IMR-90 (cell line): Measurements from ENCODE around the gene MLXIPL. TPM values are rescaled to one million over a fixed set of nuclear protein-coding genes. Genes with fewer than 3 reads are reported as not detected.

ENCODE experiments used
- ATAC-seq: fragments of 200-7000 bp; cut with Tn5 transposase; 2 replicates; pipeline ENCODE4 v1.9.1; 2020; ENCODE audit warnings: low read depth, mild to moderate bottlenecking, moderate library complexity
- BruUV-seq: library from RNA; stranded (reverse); fragments of 400-500 nt; replicated peaks from 2 replicates; lab custom pipeline; 2021; lab: Mats Ljungman, UMichigan
- CTCF ChIA-PET: fragments of 300-600 bp; formaldehyde crosslinking; extraction: SDS; loops from one replicate; lab custom pipeline; 2021; ENCODE audit warnings: antibody characterized with exemption; lab: Yijun Ruan, JAX
- POLR2A ChIA-PET: fragments of 300-600 bp; sonication (Branson Sonifier 250); formaldehyde crosslinking; loops from one replicate; lab custom pipeline; 2022; ENCODE audit warnings: antibody characterized with exemption; ENCODE audit not compliant: unreplicated experiment; lab: Charles Lee
- DNase-seq: peaks from one replicate; pipeline ENCODE4 v3.0.0; 2013
- H2AFZ ChIP-seq: replicated peaks from 2 replicates; pipeline ENCODE3; 2013; ENCODE audit warnings: low read length, mild to moderate bottlenecking; ENCODE audit not compliant: poor library complexity
- H2AK5ac ChIP-seq: 2 replicates; pipeline ENCODE4 v1.6.1; 2013; ENCODE audit warnings: low read depth, low read length, inconsistent platforms
- H2AK9ac ChIP-seq: replicated peaks from 2 replicates; pipeline ENCODE3; 2013; ENCODE audit warnings: mild to moderate bottlenecking, low read depth, low read length, moderate library complexity; ENCODE audit not compliant: poor library complexity
- H2BK120ac ChIP-seq: 2 replicates; pipeline ENCODE4 v1.6.1; 2013; ENCODE audit warnings: low read depth, low read length, inconsistent platforms
- H2BK15ac ChIP-seq: 3 replicates; pipeline ENCODE4 v1.6.1; 2013; ENCODE audit warnings: low read depth, low read length, inconsistent platforms
- H2BK20ac ChIP-seq: 2 replicates; pipeline ENCODE4 v1.6.1; 2013; ENCODE audit warnings: low read depth, mild to moderate bottlenecking, inconsistent platforms, low read length, moderate library complexity
- H2BK5ac ChIP-seq: 2 replicates; pipeline ENCODE4 v1.6.1; 2013; ENCODE audit warnings: mild to moderate bottlenecking, low read depth, low read length, inconsistent platforms; ENCODE audit not compliant: poor library complexity, severe bottlenecking
- H3K14ac ChIP-seq: replicated peaks from 2 replicates; pipeline ENCODE4 v1.6.1; 2013; ENCODE audit warnings: low read depth, low read length, inconsistent platforms
- H3K18ac ChIP-seq: 2 replicates; pipeline ENCODE4 v1.6.1; 2013; ENCODE audit warnings: low read depth, low read length, control low read depth
- H3K23ac ChIP-seq: 2 replicates; pipeline ENCODE4 v1.6.1; 2013; ENCODE audit warnings: low read depth, low read length, inconsistent platforms
- H3K27ac ChIP-seq: 2 replicates; pipeline ENCODE4 v1.5.1; 2013; ENCODE audit warnings: mild to moderate bottlenecking, control low read depth, low read length; ENCODE audit not compliant: insufficient read depth
- H3K27me3 ChIP-seq: 2 replicates; pipeline ENCODE4 v1.6.1; 2013; ENCODE audit warnings: low read length; ENCODE audit not compliant: control insufficient read depth, insufficient read depth
- H3K36me3 ChIP-seq: 2 replicates; pipeline ENCODE4 v1.6.1; 2013; ENCODE audit warnings: low read length, mixed read lengths; ENCODE audit not compliant: control insufficient read depth, insufficient read depth
- H3K4ac ChIP-seq: 2 replicates; pipeline ENCODE4 v1.6.1; 2013; ENCODE audit warnings: low read depth, low read length, inconsistent platforms
- H3K4me1 ChIP-seq: 2 replicates; pipeline ENCODE4 v1.6.1; 2013; ENCODE audit warnings: low read length, mixed read lengths; ENCODE audit not compliant: control insufficient read depth, insufficient read depth
- H3K4me2 ChIP-seq: 2 replicates; pipeline ENCODE4 v1.6.1; 2013; ENCODE audit warnings: low read depth, mild to moderate bottlenecking, control low read depth, low read length, moderate library complexity
- H3K4me3 ChIP-seq: 2 replicates; pipeline ENCODE4 v1.5.1; 2013; ENCODE audit warnings: low read depth, mild to moderate bottlenecking, control low read depth, low read length, moderate library complexity; ENCODE audit not compliant: insufficient read depth
- H3K56ac ChIP-seq: 2 replicates; pipeline ENCODE4 v1.6.1; 2013; ENCODE audit warnings: low read length, inconsistent platforms; ENCODE audit not compliant: insufficient read depth; ENCODE audit errors: extremely low read depth
- H3K79me1 ChIP-seq, 2 experiments: 2 replicates each; pipeline ENCODE4 v1.6.1; 2013; ENCODE audit warnings: low read length in 2 of 2, inconsistent platforms in 1 of 2, low read depth in 1 of 2
- H3K9ac ChIP-seq: 2 replicates; pipeline ENCODE4 v1.6.1; 2013; ENCODE audit warnings: low read depth, low read length, control low read depth
- H3K9me1 ChIP-seq: 2 replicates; pipeline ENCODE4 v1.6.1; 2013; ENCODE audit warnings: low read length, inconsistent platforms; ENCODE audit not compliant: insufficient read depth
- H3K9me3 ChIP-seq: 2 replicates; pipeline ENCODE4 v1.6.1; 2013; ENCODE audit warnings: low read length; ENCODE audit not compliant: control insufficient read depth, insufficient read depth
- H4K20me1 ChIP-seq: 2 replicates; pipeline ENCODE4 v1.6.1; 2013; ENCODE audit warnings: low read length, inconsistent platforms; ENCODE audit not compliant: insufficient read depth
- H4K5ac ChIP-seq: 2 replicates; pipeline ENCODE4 v1.6.1; 2013; ENCODE audit warnings: mild to moderate bottlenecking, low read depth, low read length, control low read depth
- H4K8ac ChIP-seq, 2 experiments: 2 replicates each; pipeline ENCODE4 v1.6.1; 2013; ENCODE audit warnings: low read depth in 2 of 2, low read length in 2 of 2, control low read depth in 1 of 2, inconsistent platforms in 1 of 2
- H4K91ac ChIP-seq: 2 replicates; pipeline ENCODE4 v1.6.1; 2013; ENCODE audit warnings: low read depth, low read length, inconsistent platforms; ENCODE audit not compliant: insufficient read depth
- BHLHE40 ChIP-seq: fragments of 150-350 bp; IDR thresholded peaks from 2 replicates; pipeline ENCODE4 v1.6.1; 2016; ENCODE audit warnings: mild to moderate bottlenecking, low read depth, low read length
- CEBPB ChIP-seq: IDR thresholded peaks from 2 replicates; pipeline ENCODE4 v1.6.1; 2012; ENCODE audit warnings: low read depth, low read length, improper control_type of control experiment
- CHD1 ChIP-seq: IDR thresholded peaks from 2 replicates; pipeline ENCODE4 v1.6.1; 2012; ENCODE audit warnings: low read depth, low read length, improper control_type of control experiment
- FOS ChIP-seq: fragments of 150-350 bp; IDR thresholded peaks from 2 replicates; pipeline ENCODE4 v1.6.1; 2016; ENCODE audit warnings: low read depth, low read length
- MAFK ChIP-seq: IDR thresholded peaks from 2 replicates; pipeline ENCODE4 v1.6.1; 2012; ENCODE audit warnings: low read depth, low read length, improper control_type of control experiment
- MAZ ChIP-seq: IDR thresholded peaks from 2 replicates; pipeline ENCODE4 v1.6.1; 2012; ENCODE audit warnings: low read depth, mild to moderate bottlenecking, low read length, improper control_type of control experiment, moderate library complexity, borderline replicate concordance
- MXI1 ChIP-seq: IDR thresholded peaks from 2 replicates; pipeline ENCODE4 v1.6.1; 2012; ENCODE audit warnings: low read depth, mild to moderate bottlenecking, low read length, moderate library complexity, borderline replicate concordance
- NFE2L2 ChIP-seq: fragments of 150-350 bp; IDR thresholded peaks from 2 replicates; pipeline ENCODE4 v1.6.1; 2016; ENCODE audit warnings: low read depth, mild to moderate bottlenecking, low read length
- POLR2A ChIP-seq: IDR thresholded peaks from 2 replicates; pipeline ENCODE4 v1.6.1; 2012; ENCODE audit warnings: mild to moderate bottlenecking, low read depth, low read length
- RAD21 ChIP-seq: IDR thresholded peaks from 2 replicates; pipeline ENCODE4 v1.6.1; 2012; ENCODE audit warnings: low read length, improper control_type of control experiment
- RCOR1 ChIP-seq: IDR thresholded peaks from 2 replicates; pipeline ENCODE4 v1.6.1; 2012; ENCODE audit warnings: mild to moderate bottlenecking, low read length, improper control_type of control experiment; ENCODE audit not compliant: insufficient replicate concordance
- RFX5 ChIP-seq: IDR thresholded peaks from 2 replicates; pipeline ENCODE4 v1.8.0; 2012; ENCODE audit warnings: low read depth, mild to moderate bottlenecking, low read length, moderate library complexity
- SMC3 ChIP-seq: fragments of 150-350 bp; IDR thresholded peaks from 2 replicates; pipeline ENCODE4 v1.6.1; 2016; ENCODE audit warnings: low read depth, mild to moderate bottlenecking, antibody characterized with exemption, low read length, moderate library complexity
- WGBS, 2 experiments: methylation state at CpG; one replicate each; pipeline versions ENCODE4 v1.1.5 to v1.1.7; 2013; ENCODE audit warnings: missing lambda C conversion rate in 2 of 2; ENCODE audit not compliant: insufficient read length in 1 of 2; ENCODE audit errors: extremely low coverage in 2 of 2; 5-methylcytosine and 5-hydroxymethylcytosine counted together
- dilution Hi-C: fragments of 300-500 bp; cut with HindIII; formaldehyde crosslinking; loops from one replicate; pipeline ENCODE4 v1.14.3; 2018; ENCODE audit warnings: low sequenced_read_pairs; ENCODE audit not compliant: unreplicated experiment
- in situ Hi-C: fragments of 300-500 bp; cut with MboI; formaldehyde crosslinking; loops from 3 replicates; pipeline ENCODE4 v1.14.3; 2019; ENCODE audit warnings: low sequenced_read_pairs, inconsistent platforms, mixed read lengths
- intact Hi-C: fragments of 100-400 bp; cut with micrococcal nuclease; formaldehyde crosslinking; loops from 2 replicates; pipeline ENCODE4 v1.10.0; 2022
- polyA plus RNA-seq, 3 experiments: library from polyadenylated mRNA; depleted of rRNA; stranded (reverse); fragments of >200 nt; gene quantifications; 2 replicates each; pipeline ENCODE4 v1.2.3, GENCODE V29; 2012; ENCODE audit warnings: low replicate concordance in 1 of 3
- total RNA-seq: library from RNA; depleted of rRNA; stranded (reverse); fragments of >200 nt; gene quantifications from 2 replicates; pipeline ENCODE4 v1.2.3, GENCODE V29; 2012
- TF ChIP-seq, protein P1 (sequence below): fragments of 150-350 bp; IDR thresholded peaks from 2 replicates; pipeline ENCODE4 v1.6.1; 2017; ENCODE audit warnings: mild to moderate bottlenecking, antibody characterized with exemption, low read length, low read depth
- TF ChIP-seq, protein P2 (sequence below): fragments of 150-350 bp; IDR thresholded peaks from 2 replicates; pipeline ENCODE4 v1.6.1; 2016; ENCODE audit warnings: low read depth, mild to moderate bottlenecking, low read length, moderate library complexity, borderline replicate concordance
- TF ChIP-seq, protein P3 (sequence below): conservative IDR thresholded peaks from 2 replicates; pipeline ENCODE4 v1.5.1; 2012; ENCODE audit warnings: mild to moderate bottlenecking, low read depth, low read length, improper control_type of control experiment

Gene MLXIPL
- total and polyA plus RNA-seq, 2 of the 4 experiments (the other 2 are of a cell fraction): not detected

DNA sequence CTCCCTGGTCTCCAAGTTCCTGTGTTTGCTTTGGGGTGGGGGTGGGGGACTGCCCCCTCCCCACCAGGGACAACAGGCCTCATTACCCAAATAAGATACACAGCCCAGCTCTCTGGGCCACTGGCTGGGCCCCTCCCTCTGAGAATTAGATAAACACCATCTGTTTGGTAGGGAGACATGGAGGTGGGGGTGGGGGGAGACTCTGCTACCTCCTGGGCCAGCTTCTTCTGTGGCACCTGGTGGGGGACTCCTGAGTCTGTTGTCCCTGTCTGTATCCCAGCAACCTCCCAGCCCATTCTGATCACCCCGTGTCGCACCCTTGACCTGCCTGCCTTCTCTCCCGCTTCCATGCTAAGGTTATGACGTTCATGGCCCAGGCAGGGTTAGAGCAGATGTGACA, 5.8 kb downstream of the MLXIPL start:
- Histone ChIP-seq H2AFZ (no peak overlapping the region), H4K8ac (no peak overlapping the region), H4K91ac (no peak overlapping the region), H2BK120ac (no peak overlapping the region), H2AK9ac (no peak overlapping the region), H2BK20ac (no peak overlapping the region), H2BK5ac (no peak overlapping the region), H3K36me3 (no peaks in the 10 kb centered on the region), H3K14ac (no peak overlapping the region), H2AK5ac (no peak overlapping the region), H2BK15ac (no peak overlapping the region), H3K27me3 (peaks cover 49% of the 10 kb centered on the region), H3K4me1 (peaks cover 4% of the 10 kb centered on the region; the same call in 1 of the 2 replicates), H3K4me2 (no peak overlapping the region), H3K56ac (no peak overlapping the region), H3K9ac (no peak overlapping the region), H3K4ac (no peak overlapping the region), H3K18ac (no peak overlapping the region), H4K20me1 (no peaks in the 10 kb centered on the region; the same call in 1 of the 2 replicates), H3K9me3 (no peaks in the 10 kb centered on the region), H3K27ac (no peak overlapping the region), H3K23ac (no peak overlapping the region), H4K5ac (no peak overlapping the region), H3K4me3 (no peak overlapping the region), H3K79me1 (no peaks in the 10 kb centered on the region), H3K9me1 (no peaks in the 10 kb centered on the region; the same call in 1 of the 2 replicates)
- intact Hi-C loops: no loop called here
- dilution Hi-C loops: no loop called here
- ChIA-PET CTCF (interaction anchor here (1.2 kb wide), 1 partner anchor 12 kb away, joined by 3 read pairs; no protein-coding TSS in a partner anchor), POLR2A (no interaction called here)
- in situ Hi-C loops: loop anchor here (10.0 kb wide), 1 partner anchor 236 kb away; no protein-coding TSS in a partner anchor
- ATAC-seq (no peak), DNase-seq (no peak)
- 20% methylated on average over 1 of the region's 4 CpGs; no CpG with 5 or more reads in 1 of the 2 experiments for WGBS, 2 experiments
- TF ChIP-seq RCOR1 (no peak), MXI1 (no peak), POLR2A (no peak), BHLHE40 (no peak), CHD1 (no peak), MAFK (no peak), MAZ (no peak), RAD21 (no peak), NFE2L2 (no peak), CEBPB (no peak), RFX5 (no peak), FOS (no peak), SMC3 (no peak)
- TF ChIP-seq, protein P1, sequence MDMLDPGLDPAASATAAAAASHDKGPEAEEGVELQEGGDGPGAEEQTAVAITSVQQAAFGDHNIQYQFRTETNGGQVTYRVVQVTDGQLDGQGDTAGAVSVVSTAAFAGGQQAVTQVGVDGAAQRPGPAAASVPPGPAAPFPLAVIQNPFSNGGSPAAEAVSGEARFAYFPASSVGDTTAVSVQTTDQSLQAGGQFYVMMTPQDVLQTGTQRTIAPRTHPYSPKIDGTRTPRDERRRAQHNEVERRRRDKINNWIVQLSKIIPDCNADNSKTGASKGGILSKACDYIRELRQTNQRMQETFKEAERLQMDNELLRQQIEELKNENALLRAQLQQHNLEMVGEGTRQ: no peak
- TF ChIP-seq, protein P2, sequence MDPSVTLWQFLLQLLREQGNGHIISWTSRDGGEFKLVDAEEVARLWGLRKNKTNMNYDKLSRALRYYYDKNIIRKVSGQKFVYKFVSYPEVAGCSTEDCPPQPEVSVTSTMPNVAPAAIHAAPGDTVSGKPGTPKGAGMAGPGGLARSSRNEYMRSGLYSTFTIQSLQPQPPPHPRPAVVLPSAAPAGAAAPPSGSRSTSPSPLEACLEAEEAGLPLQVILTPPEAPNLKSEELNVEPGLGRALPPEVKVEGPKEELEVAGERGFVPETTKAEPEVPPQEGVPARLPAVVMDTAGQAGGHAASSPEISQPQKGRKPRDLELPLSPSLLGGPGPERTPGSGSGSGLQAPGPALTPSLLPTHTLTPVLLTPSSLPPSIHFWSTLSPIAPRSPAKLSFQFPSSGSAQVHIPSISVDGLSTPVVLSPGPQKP: no peak
- TF ChIP-seq, protein P3, sequence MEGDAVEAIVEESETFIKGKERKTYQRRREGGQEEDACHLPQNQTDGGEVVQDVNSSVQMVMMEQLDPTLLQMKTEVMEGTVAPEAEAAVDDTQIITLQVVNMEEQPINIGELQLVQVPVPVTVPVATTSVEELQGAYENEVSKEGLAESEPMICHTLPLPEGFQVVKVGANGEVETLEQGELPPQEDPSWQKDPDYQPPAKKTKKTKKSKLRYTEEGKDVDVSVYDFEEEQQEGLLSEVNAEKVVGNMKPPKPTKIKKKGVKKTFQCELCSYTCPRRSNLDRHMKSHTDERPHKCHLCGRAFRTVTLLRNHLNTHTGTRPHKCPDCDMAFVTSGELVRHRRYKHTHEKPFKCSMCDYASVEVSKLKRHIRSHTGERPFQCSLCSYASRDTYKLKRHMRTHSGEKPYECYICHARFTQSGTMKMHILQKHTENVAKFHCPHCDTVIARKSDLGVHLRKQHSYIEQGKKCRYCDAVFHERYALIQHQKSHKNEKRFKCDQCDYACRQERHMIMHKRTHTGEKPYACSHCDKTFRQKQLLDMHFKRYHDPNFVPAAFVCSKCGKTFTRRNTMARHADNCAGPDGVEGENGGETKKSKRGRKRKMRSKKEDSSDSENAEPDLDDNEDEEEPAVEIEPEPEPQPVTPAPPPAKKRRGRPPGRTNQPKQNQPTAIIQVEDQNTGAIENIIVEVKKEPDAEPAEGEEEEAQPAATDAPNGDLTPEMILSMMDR: no peak
- BruUV-seq: no TSS peak
